ENCODE results near the gene FAM78B.

FAM78B gene

DNA sequence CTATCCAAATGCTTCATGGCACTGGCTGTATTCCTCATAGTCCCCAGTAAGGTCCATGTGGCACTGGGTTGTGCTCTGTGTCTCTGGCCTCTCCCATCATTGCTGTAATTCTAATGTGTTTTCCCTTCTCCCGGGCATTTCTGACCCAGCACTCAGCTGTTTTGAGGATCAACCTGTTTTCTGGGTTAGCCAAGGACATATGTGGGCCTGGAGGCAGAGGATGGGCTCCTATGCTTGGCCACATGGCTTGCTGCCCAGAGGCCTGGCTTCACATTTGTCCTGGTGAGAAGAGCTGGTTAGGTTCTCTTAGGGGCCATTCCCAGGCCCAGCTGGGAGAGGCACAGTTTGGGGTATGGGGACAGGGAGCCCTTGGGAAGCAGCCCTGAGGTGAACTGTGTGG, 103.1 kb downstream of the FAM78B start:
- FAIRE-seq: no peak

DNA sequence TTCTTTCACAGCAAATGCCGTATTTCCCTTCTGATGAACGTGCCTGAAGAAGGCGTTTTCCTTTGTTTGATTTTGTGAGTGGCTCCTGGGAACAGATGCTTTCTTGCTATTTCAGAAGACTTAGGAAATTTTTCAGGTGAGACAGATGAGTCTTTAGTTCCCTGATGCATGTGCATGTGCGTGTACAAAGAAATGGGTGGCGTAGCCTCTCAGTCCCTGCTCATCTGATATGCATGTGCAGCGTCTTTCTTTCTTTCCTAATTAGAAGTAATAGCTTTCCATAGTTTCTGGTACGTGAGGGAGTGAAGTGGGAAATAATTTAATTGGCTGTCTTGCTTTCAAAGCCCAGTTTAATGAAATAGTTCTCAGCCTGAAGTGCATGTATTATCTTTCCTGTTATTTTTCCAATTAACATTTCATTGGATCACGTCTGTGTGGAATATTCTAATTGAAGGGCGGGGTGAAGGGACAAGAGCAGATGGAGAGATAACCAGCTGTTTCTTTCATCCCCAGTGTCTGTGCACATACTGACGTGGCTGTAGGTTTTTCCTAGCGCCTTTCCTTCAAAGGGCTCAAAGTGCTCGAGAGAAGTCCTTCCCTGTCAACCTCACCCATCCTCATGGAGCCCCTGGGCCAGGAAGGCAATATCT, 104.3 kb downstream of the FAM78B start:
- no peak for FAIRE-seq

DNA sequence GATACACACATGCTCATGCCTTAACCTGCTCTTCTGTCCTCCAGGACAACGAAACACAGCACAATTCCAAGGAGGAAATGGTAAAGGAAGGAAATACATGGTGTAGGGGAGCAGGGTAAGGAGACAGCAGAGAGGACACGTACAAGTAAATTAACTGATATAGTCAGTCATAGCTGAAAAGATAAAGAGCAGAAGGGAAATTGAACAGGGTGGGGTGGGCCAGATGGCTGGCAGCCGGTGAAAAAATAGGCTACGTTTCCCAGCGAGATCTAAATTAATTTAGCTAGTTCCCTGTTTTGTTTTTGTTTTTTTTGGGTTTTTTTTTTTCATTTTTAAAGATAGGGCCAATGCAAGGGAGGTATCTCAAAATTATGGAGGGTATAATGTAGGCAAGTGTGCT, 109.2 kb downstream of the FAM78B start:
- FAIRE-seq: no peak

DNA sequence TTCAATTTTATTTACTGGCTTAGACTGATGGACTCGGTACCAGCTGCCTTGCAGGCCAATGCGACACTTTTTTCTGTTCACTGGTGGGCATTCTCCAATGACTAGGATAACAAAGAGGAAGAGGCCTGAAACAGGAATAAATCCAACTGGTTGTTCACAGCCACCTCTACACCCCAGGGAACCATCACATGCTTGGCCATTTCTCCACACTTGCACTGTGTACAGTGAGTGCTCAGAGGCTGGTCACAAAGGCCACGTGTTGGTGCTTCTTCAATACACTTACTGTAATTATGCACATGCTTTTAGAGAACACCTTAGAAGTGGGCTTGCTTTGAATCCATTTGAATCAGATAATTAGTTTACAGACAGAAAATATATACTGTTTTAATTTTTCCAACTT, 113.4 kb downstream of the FAM78B start:
- no peak for FAIRE-seq

DNA sequence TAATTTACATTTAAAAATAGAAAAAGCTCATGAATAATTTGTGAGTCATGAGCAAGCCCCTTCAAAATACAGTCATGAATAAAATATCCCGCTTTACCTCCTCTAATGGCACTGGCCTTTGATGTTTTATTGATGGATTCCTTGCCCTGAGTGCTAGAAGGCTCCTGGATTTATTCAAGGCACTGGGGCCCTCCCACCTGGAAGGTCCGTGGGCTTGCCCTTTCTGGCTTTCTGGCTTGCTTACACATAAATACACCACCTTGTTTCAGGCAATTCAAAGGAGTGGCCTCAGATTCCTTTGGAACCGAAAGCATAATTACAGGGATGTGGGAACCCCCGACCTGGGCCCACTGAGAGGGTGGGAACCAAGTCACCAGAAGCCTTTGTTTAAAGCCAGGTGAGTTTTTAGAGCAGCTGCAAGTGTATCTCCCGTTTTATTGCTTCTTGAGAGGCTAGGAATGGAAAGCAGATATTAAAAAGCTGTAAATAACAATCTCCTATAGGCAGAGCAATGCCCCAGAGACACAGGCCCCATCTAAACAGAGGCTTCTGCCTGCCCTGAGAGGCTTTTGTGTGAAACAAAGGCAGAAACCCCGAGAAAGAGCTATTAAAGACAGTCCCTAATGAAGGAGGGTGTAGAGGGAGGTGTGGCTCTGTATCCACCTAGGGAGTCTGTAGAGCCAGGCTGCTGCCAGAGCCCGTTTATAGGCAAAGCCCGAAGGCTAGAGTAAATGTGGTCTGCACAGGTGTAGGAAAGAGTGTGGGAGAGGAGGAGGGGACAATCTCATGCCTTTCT, 126.4 kb downstream of the FAM78B start:
- no peak for FAIRE-seq

DNA sequence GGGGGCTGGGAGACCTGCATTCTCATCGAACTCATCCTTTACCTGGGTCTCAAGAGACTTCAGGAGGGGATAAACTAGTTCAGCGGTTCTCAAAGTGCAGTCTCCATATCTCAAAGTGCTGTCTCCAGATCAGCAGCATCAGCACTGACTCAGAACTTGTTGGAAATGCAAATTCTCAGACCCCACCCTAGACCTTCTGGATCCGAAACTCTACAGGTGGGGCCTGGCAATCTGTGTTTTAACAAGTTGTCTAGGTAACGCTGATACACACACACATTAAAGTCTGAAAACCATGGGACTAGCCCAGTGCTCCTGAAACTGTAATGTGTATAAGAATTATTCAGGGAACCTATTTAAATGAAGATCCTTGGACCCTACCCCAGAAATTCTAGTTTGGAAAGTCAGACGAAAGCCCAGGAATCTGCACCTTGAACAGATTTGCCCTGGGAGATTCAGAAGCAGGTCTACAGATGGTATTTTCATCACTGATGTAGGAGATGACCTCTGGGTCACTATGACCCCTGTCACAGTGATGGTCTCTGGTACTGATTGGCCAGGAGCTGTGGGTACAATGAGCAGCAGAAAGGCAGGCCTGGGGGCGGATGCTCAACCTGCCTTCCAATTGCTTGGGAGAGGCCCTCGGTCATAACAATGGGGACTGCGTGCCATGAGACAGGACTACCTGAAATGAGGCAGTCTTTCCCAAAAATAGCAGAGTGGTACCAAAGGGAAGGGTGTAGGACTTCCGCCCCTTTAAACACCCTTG, 127.2 kb downstream of the FAM78B start:
- no peak for FAIRE-seq

DNA sequence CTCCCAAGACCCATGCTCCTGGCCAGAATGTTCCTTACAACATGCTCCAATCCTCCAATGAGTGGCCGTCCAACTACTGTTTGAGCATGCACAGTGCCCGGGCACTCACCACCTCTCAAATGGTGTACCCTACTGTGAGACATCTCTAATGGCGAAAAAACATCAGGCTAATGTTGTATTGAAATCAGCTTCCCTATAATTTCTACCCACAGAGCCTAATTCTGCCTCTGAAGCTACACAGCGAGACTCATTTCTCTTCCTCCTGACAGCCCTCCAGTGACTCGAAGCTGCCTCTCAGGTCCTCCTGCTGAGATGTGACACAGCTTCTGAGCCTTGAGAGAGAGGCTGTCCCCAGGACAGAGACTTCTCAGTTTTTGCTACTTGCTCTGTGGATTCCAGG, 130.7 kb downstream of the FAM78B start:
- FAIRE-seq: no peak

DNA sequence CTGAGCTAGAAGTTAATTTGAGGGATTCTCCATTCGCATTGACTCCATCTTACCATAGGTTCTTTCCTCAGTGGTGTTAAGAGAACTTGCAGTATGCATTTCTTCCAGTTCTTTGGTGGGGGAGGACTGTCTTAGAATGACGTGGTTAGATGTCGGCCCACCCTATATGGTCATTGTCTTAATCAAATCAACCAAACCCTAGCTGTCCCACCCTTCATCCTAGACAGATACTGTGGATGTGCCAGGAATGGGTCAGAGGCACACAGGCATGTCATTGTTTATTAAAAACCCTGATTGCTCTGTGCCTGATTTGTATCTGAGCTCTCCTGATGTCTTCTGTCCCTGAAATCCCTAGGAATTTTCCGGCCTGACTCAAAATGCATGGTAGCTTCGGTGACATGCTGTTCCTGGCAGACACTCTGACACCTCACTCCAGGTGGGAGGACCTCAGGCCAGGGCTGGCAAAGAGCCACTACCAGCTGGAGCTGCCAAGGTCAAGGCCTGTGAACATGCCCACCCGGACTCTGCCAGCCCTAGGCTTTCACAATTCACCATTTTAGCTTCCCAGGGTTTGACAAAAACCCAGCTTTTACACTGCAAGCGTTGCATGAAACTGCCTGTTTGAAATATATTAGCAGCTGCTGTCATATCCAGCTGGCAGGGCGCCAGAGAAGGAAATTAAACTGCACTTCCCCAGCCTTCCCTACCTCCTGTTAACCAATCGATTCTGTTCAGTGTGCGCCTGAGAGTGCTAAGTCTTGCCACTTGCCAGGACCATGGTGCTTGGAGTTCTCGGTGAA, 134.0 kb downstream of the FAM78B start:
- FAIRE-seq: no peak

DNA sequence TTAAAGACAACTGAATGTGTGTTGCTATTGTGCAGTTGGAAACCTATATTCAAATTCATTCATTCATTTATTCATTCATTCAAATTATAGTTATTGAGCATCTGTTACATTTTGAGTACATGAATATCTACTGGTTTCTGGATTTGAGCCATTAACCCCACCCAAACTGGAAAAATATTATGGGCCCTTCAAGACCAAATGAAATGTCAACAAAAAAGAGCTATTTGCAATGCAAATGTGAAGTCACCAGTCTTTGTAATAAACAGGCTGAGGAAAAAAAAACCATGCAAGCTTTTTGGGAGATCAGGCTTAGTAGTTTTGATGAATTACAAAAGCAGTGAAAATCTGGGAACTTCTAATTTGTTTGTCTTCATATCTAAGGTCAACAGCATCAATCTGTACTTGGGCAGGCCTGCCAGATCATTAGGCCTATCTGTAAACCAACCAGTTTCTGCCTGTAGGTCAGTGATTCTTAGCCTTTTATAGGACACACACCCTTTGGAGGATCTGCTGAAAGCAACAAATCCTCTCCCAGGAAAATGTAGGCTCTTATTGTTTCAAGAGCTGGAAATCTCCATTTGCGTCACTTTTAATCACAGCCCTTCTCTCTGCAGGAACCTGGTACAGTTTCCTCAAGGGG, 134.7 kb downstream of the FAM78B start:
- FAIRE-seq: no peak

DNA sequence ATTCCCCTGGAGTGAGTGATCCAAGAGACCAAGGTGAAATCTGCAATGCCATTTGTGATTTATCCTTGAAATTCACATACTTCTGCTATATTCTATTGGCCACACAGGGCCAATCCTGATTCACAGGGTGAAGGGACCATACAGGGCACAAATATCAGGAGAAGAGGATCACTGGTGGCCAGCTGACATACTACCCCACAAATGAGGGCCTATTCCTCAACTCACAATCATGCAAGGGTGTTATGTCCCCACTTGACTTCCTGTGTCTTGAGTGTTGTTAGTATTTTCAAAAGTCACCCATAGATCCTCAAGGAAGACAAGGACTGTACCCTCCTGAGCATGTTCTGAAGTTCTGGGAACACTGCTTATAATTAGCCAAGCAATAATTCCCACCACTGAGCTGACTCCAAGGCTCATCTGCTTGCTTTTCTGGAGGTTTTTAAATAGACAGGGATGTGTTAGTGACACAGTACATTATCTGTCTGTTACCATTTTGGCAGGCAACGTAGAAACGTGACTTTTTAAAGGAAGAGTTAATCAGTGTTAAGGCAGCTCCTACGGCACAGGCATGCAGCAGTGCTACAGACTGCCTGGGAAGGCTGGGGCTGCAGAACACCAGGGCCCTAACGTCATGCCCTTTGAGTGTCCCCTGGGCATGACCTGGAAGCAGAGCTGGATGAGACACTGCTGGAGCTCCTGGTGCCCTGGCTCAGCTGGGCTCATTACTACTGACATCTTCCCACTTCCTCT, 137.4 kb downstream of the FAM78B start:
- no peak for FAIRE-seq

DNA sequence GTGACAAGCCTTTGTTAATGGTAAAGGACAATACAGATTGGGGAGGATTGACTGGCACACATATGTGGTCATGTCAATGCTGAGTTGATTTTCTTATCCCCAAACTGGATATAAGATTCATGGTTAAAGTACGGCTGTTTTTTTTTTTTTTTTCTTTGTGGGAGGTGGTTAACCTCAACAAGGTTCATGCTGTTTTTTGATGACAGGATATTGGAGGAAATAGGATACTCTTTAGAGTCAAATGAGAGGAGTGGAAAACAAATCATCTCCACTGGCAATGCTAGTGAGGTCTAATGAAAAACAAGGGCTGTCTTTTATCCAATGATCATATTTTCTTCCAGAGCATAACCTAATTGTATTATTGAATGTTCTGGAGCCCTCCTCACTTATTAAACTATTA, 140.2 kb downstream of the FAM78B start:
- no peak for FAIRE-seq

DNA sequence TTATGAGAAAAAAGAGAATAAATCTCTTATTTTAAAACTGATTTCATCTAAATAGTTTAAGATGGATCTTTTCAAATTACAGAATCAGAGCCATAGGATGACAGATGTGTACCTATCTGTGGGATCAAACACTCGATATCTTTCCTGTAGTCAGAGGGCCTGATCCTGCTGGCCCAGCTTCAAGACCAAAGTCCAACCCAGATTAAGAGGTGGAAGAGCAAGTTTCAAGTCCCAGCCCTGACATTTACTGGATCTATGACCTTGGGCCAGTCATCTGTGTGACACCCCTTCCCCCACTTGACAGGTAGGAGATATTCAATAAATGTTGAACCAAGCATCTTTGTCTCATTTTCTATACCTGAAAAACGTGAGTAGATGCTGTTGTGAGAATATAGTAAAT, 140.7 kb downstream of the FAM78B start:
- no peak for FAIRE-seq

DNA sequence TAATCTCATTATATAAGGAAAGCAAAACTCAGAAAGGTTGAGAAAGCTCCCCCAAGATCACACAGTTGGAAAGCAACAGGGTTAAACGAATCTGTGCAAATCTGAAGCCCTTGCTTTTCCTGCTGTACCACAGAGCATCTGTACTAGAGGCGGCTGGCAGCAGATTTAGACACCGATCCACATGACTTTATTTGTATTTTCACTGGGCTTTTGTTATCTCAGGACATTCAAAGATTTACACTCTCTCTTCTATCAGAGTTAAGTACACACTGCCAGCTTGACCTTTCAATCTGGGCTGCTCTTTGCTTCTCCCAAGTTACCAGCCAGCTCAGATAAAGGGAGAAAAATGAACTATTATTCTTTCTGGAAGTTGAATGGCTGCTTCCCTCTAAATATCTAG, 146.6 kb downstream of the FAM78B start:
- FAIRE-seq: no peak
